Measurements from ENCODE around the gene GJC1. TPM values are rescaled to one million over a fixed set of nuclear protein-coding genes. Genes with fewer than 3 reads are reported as not detected.

GJC1 gene
- total and polyA plus RNA-seq, 4 donors, result 3.9 to 44.3 (median 8.5) TPM

DNA sequence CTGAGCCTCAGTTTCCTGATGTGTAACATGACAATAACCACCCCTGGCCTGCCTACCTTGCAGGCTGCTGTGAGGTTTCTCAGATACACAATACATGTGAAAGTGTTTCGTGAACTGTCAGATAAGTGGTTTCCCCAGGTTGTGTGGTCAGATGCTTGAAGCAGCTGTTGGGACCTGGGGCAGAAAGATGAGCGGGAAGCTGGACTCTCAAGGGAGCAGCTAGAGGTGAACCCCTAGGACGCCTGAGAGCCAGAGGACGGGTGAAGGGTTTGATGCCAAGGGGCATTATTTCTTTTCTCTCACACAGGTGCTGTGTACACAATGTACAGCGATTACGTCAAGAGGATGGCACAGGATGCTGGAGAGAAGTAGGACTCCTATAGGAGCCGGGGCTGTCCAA, 19.9 kb upstream of the GJC1 start:
- Histone ChIP-seq H3K4me3 (no peak overlapping the region), H3K27ac (ENCODE audit: low read depth in 1 of 2, low read length in 1 of 2) (peak overlapping the region in 1 of 2 donors; percentile 26), H3K4me1 (ENCODE audit: control insufficient read depth in 5 of 5, insufficient read depth in 5 of 5, low read length in 5 of 5) (peaks cover 0 to 7% (median 0%) of the 10 kb centered on the region in 5 donors), H3K36me3 (ENCODE audit: control insufficient read depth in 4 of 4, insufficient read depth in 4 of 4, low read length in 4 of 4) (peaks cover 27 to 42% (median 30%) of the 10 kb centered on the region in 4 donors), H3K27me3 (ENCODE audit: control insufficient read depth in 3 of 3, insufficient read depth in 3 of 3, low read length in 2 of 3) (no peaks in the 10 kb centered on the region), H3K9me3 (ENCODE audit: control insufficient read depth in 4 of 4, insufficient read depth in 3 of 4, low read length in 3 of 4) (no peaks in the 10 kb centered on the region), H3K9ac (ENCODE audit: insufficient read depth in 1 of 2, low read length in 2 of 2) (no peak overlapping the region)
- ATAC-seq (ENCODE audit: insufficient read depth, low FRiP score), result no peak
- 74 to 93% methylated on average over 7 of the region's 7 CpGs for WGBS, 2 donors
- TF ChIP-seq, protein P1, sequence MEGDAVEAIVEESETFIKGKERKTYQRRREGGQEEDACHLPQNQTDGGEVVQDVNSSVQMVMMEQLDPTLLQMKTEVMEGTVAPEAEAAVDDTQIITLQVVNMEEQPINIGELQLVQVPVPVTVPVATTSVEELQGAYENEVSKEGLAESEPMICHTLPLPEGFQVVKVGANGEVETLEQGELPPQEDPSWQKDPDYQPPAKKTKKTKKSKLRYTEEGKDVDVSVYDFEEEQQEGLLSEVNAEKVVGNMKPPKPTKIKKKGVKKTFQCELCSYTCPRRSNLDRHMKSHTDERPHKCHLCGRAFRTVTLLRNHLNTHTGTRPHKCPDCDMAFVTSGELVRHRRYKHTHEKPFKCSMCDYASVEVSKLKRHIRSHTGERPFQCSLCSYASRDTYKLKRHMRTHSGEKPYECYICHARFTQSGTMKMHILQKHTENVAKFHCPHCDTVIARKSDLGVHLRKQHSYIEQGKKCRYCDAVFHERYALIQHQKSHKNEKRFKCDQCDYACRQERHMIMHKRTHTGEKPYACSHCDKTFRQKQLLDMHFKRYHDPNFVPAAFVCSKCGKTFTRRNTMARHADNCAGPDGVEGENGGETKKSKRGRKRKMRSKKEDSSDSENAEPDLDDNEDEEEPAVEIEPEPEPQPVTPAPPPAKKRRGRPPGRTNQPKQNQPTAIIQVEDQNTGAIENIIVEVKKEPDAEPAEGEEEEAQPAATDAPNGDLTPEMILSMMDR (IDR thresholded peaks at IDR 0.05; ENCODE audit: control extremely low read depth, extremely low read depth), result no peak
- DNase-seq, result no peak

DNA sequence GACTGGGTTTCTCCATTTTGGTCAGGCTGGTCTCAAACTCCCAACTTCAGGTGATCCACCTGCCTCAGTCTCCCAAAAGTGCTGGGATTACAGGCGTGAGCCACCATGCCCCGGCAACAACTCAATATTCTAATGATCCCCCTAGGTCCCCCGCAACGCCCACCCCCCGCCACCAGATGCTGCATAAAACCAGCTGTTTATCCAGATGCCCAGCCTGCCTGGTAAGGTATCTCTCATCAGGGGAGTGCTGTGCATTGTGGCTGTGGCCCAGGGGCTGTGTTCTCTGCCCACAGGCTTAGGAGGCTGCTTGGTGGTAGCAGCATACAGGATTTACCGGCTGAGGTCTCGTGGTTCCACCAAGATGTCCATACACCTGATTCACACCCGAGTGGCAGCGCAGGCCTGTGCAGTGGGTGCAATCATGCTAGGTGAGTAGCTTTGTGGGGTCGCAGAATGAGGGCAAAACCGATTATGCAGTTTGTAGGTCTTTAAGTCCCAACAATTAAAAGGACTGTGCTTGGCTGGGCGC, 18.9 kb upstream of the GJC1 start:
- 90 to 94% methylated on average over 12 of the region's 12 CpGs for WGBS, 2 donors

GRCh38 chr17:44848257-44848795, 18.2 kb upstream of the GJC1 start:
- whole genome bisulfite sequencing, 2 donors, result 69 to 73% methylated on average over 6 of the region's 6 CpGs
- Histone ChIP-seq H3K9ac (ENCODE audit: insufficient read depth in 1 of 2, low read length in 2 of 2) (no peak overlapping the region), H3K4me1 (ENCODE audit: control insufficient read depth in 5 of 5, insufficient read depth in 5 of 5, low read length in 5 of 5) (peaks cover 0 to 13% (median 5%) of the 10 kb centered on the region in 5 donors), H3K27ac (ENCODE audit: low read depth in 1 of 2, low read length in 1 of 2) (no peak overlapping the region), H3K4me3 (no peak overlapping the region), H3K9me3 (ENCODE audit: control insufficient read depth in 4 of 4, insufficient read depth in 3 of 4, low read length in 3 of 4) (no peaks in the 10 kb centered on the region), H3K27me3 (ENCODE audit: control insufficient read depth in 3 of 3, insufficient read depth in 3 of 3, low read length in 2 of 3) (no peaks in the 10 kb centered on the region), H3K36me3 (ENCODE audit: control insufficient read depth in 4 of 4, insufficient read depth in 4 of 4, low read length in 4 of 4) (peaks cover 11 to 26% (median 16%) of the 10 kb centered on the region in 4 donors)
- ATAC-seq (ENCODE audit: insufficient read depth, low FRiP score) (no peak), DNase-seq (no peak)
- TF ChIP-seq, protein P1 (IDR thresholded peaks at IDR 0.05; ENCODE audit: control extremely low read depth, extremely low read depth), result no peak

More for the DNA sequence above, 18.9 kb upstream of the GJC1 start:
- TF ChIP-seq, protein P1 (IDR thresholded peaks at IDR 0.05; ENCODE audit: control extremely low read depth, extremely low read depth), result no peak
- Histone ChIP-seq H3K27me3 (ENCODE audit: control insufficient read depth in 3 of 3, insufficient read depth in 3 of 3, low read length in 2 of 3) (no peaks in the 10 kb centered on the region), H3K9ac (ENCODE audit: insufficient read depth in 1 of 2, low read length in 2 of 2) (no peak overlapping the region), H3K4me3 (no peak overlapping the region), H3K4me1 (ENCODE audit: control insufficient read depth in 5 of 5, insufficient read depth in 5 of 5, low read length in 5 of 5) (peaks cover 0 to 8% (median 5%) of the 10 kb centered on the region in 5 donors), H3K36me3 (ENCODE audit: control insufficient read depth in 4 of 4, insufficient read depth in 4 of 4, low read length in 4 of 4) (peaks cover 17 to 32% (median 23%) of the 10 kb centered on the region in 4 donors), H3K9me3 (ENCODE audit: control insufficient read depth in 4 of 4, insufficient read depth in 3 of 4, low read length in 3 of 4) (no peaks in the 10 kb centered on the region), H3K27ac (ENCODE audit: low read depth in 1 of 2, low read length in 1 of 2) (peak overlapping the region in 1 of 2 donors; percentile 1)
- ATAC-seq (ENCODE audit: insufficient read depth, low FRiP score) (no peak), DNase-seq (no peak)

Data from lung (tissue), 12 donors.